ENCODE data around the gene ADAMTS6.

DNA sequence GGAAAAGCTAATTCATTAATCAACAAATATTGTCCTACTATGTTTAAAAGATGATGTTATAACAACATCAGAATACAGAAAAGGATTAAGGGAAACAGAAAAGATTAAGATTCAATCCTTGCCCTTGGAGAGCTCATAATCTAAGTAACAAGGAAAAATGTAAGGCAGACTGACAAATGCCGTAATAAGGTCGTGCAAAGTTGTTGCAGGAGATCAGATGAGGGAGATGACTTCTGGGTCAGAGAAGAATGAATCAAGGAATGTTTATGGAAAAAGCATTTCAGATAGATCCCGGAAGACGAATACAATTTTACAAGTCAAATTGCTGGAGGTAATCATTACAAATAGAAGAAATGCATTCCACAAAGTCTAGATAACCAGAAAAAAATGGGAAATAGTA is 6.4 kb downstream of the ADAMTS6 start:
- TF ChIP-seq, protein P1, sequence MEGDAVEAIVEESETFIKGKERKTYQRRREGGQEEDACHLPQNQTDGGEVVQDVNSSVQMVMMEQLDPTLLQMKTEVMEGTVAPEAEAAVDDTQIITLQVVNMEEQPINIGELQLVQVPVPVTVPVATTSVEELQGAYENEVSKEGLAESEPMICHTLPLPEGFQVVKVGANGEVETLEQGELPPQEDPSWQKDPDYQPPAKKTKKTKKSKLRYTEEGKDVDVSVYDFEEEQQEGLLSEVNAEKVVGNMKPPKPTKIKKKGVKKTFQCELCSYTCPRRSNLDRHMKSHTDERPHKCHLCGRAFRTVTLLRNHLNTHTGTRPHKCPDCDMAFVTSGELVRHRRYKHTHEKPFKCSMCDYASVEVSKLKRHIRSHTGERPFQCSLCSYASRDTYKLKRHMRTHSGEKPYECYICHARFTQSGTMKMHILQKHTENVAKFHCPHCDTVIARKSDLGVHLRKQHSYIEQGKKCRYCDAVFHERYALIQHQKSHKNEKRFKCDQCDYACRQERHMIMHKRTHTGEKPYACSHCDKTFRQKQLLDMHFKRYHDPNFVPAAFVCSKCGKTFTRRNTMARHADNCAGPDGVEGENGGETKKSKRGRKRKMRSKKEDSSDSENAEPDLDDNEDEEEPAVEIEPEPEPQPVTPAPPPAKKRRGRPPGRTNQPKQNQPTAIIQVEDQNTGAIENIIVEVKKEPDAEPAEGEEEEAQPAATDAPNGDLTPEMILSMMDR (IDR thresholded peaks at IDR 0.05), result no peak
- TF ChIP-seq EP300 (IDR thresholded peaks at IDR 0.05), result no peak
- TF ChIP-seq POLR2A (IDR thresholded peaks at IDR 0.05), result no peak
